ENCODE measurements around the gene ATG2A.

ATG2A gene

GRCh38 chr11:64900774-64901173 is 16.2 kb downstream of the ATG2A start:
- DNase-seq = no peak

- DNase-seq = peak; percentile 83
Observed at GRCh38 chr11:64900263-64900678, 16.7 kb downstream of the ATG2A start.

GRCh38 chr11:64898541-64898940 is 18.5 kb downstream of the ATG2A start:
- DNase-seq = no peak

DNA sequence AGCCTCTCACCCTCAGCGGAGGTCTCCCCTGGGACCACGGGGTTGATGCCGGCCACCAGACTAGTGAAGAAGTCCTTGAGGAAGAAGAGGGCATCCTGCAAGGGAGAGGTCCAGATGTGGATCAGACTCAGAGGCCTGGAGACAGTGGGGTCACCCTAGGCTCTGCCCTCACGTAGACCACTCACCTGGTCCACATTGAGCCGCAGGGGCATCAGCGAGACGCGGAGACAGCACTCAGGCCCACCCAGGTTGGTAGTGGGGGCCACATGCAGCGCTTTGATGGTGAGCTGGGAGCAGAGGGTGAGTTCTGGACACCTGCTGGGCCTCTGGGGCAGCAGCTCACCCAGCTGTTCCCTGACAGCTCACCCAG is 18.9 kb downstream of the ATG2A start:
- no peak for DNase-seq

DNA sequence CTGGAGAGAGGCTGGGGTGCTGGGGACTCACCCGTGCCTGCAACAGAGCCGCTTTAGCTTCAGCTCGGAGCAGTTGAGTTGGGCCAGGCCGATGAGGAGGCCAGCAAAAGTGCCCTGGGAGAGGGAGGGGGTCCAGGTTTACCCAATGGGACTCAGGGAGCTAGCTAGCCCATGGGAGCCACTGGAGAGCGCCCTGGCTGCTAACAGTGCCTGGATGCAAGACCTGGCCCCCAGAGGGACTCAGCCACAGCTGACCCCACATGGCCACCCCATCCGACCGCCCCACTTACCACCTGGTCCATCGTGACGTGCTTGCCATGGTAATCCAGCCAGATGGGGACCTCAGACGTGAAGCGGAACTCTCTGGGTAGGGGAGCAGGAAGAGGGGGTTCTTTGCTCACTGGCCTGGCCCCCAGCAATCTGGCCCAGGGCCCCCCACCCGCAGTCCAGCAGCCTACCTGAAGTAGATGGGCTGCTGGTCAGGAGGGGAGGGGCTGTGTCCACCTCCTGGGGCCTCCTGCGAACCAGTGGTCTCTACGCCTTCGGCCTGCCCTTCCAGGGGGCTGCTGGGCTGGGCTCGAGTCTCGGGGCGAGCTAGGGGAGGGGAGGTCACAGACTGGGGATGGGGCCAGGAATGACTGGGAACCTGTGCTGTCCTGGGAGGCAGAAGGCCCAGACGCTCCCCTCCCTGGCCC is 19.5 kb downstream of the ATG2A start:
- DNase-seq = no peak

GRCh38 chr11:64896448-64897022 is 20.5 kb downstream of the ATG2A start:
- no peak for DNase-seq

- no peak for DNase-seq
Observed at GRCh38 chr11:64894812-64895452, 22.1 kb downstream of the ATG2A start.

- peak; percentile 80 for DNase-seq
Observed at GRCh38 chr11:64894070-64894811, 22.8 kb downstream of the ATG2A start.

GRCh38 chr11:64893194-64894069 is 23.6 kb downstream of the ATG2A start:
- no peak for DNase-seq

- no peak for DNase-seq
Observed at GRCh38 chr11:64892838-64893193, 24.2 kb downstream of the ATG2A start.

DNA sequence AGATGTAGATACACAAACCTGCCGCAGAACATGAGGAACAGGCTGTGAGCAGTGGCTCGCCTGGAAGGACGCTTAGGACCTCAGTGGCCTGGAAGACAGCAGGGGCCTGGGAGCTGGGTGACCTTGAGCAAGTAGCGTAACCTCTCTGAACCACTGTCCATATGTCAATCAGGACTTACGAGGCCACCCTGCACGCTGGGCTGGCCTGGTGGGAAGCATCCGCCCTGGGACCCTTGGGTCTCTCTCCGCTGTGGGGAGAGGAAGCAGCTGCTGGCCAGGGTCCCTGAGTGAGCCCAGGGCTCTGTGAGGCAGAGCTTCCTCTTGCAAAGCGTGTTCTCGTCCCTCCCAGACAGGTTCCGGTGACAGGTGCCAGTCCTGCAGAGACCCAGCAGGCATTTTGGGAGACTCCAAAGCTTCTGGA is 24.6 kb downstream of the ATG2A start:
- DNase-seq = no peak

DNA sequence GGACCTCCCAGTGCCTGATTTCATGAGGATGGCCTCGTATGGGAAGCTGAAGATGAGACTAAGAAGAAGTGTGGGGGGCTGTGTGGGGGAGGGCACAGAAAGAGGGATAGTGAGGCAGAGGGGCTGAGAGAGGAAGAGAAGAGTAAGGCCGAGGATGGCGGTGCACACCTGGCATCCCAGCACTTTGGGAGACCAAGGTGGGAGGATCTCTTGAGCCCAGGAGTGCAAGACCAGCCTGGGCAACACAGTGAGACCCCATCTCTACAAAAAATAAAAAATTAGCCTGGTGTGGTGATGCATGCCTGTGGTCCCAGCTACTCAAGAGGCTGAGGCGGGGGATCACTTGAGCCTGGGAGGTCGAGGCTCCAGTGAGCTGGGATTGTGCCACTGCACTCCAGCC is 25.1 kb downstream of the ATG2A start:
- no peak for DNase-seq

GRCh38 chr11:64891215-64891848 is 25.7 kb downstream of the ATG2A start:
- DNase-seq = no peak

- no peak for DNase-seq
Observed at GRCh38 chr11:64890522-64890939, 26.5 kb downstream of the ATG2A start.

GRCh38 chr11:64888729-64889511 is 28.1 kb downstream of the ATG2A start:
- DNase-seq = no peak

DNA sequence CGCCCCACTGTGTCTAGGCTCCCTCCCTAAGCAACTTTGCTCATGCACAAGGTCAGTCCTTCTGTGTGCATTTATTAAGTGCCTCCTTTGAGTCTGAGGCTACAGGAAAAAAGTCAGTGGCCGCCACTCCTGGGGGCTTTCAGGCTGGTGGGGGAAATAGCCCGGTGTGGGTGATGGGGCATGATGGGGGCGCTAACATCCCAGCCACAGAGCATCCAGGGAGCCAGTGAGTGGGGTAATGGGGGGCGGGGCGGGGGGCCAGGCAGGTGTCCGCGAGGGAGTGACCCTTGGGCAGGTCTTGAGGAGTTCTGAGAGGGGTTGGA is 28.6 kb downstream of the ATG2A start:
- no peak for DNase-seq

DNA sequence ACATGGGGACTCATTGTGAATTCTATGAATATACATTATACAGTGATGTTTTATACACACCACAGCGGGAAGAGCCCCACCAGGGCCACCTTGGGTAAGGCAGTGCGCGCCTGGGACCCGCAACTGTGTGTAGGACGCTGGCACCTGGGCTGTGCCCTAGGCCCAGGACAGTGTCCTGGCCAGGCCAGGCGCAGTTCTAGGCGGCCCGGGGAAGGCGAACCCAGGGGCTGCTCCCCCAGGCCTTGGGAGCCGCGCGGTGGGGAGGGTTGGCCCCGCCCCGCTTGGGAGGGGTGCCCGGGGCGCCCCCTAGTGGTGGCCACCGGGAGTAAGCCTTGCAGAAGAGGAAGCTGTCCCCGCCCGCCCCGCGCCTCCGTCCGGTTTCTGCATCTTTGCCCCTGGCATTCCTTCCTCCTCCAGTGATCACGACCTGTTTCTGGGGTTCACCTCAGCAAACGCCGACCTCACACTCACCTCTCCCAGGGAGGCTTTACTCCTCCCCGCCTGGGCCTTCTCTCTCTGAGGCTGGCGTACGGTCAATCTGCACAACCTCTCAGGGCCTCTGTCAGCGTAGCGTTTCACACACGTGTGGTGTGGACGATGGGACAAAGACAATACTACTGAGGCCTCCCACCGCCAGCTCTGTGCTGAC is 29.1 kb downstream of the ATG2A start:
- DNase-seq = peak; percentile 79

DNA sequence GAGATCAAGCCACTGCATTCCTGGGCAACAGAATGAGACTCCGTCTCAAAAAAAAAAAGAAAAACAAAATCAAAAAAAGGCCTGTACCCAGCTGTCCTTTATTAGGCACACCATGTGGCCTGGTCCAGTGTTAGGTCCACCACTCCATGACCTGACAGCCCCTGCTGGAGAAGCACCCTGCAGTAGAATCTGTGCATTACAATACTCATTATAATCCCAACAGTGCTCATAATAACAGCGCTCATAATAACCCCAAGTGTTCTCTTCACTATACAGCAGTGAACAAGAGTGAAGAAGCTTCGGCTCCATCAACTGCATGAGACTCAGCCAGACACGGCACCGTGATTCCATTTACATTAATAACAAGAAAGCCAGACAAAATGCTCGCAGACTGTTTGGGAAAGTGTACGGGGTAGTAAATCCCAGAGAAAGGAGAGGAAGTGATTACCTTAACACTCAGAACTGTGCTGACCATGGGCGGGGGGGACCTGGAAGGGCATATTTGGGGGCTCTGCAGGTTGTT is 29.7 kb downstream of the ATG2A start:
- DNase-seq = no peak

GRCh38 chr11:64885367-64886286 is 31.4 kb downstream of the ATG2A start:
- peak; percentile 53 for DNase-seq

DNA sequence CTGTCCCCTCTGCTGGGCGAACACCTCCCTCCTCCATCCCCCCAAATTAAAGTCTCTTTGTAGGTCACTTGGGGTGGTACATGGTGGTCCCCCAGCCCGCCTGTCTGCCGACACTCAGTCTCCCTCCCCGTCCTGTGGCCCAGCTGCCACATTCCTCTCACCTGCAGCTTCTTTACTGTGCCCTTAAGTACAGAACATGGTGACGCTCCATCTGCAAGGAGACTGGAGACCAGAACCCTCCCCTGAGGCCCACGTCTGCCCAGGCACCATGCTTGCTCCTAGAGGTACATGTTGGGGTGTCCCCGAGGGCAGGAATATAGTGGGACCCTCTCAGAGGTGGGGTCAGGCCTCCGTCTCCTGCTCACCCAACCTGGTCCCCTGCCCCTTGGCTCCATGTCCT is 33.0 kb downstream of the ATG2A start:
- DNase-seq = no peak

All from central memory CD4-positive, alpha-beta T cell (primary cell).